Erythroblast (primary cell): ENCODE measurements around the gene SLC24A3.

Source experiments
- GATA1 ChIP-seq: IDR thresholded peaks from 2 replicates; pipeline ENCODE4 v1.6.1; 2011; ENCODE audit warnings: low read depth, mild to moderate bottlenecking, control low read depth, low read length, moderate library complexity
- POLR2A ChIP-seq: IDR thresholded peaks from 2 replicates; pipeline ENCODE4 v1.6.1; 2011; ENCODE audit warnings: mild to moderate bottlenecking, low read length

DNA sequence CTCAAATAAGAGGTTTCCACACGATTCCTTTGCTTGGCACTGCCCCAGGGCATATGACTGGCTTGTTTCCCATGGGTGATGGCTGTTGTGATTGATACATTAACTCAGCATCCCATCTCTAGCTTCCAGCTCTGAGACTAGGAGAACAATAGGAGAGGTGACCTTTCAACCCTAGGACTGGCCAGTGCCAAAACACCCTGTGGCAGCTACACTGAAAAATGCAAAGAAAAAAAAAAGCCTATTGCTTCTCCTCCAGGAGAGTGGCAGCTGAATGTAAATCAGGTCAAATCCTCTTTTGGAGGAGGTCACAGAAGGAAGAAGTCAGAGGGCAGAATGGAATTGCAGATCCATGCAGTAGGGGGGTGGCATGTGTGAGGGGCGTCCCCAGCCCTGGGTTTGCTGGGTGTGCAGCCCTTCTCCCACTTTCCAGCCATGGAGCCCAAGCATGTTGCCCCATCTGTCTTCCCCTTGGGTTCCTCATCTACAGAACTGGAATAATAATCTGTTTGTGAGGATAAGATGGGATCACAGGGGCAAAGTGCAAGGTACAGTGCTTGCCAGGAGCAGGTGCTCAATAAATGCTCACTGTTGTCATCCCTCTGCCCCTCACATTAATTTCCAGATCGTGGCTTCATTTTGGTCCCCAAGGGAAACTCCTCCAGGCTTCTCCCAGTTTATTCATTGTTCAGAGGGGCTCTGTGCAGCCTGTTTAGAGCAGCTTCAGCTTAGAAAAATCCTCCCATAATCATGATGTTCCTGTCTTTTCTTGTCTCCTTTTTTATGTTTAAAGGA is 300.6 kb downstream of the SLC24A3 start:
- no peak for TF ChIP-seq POLR2A
- TF ChIP-seq GATA1: no peak
